ENCODE measurements around the gene PALMD.

The PALMD gene

DNA sequence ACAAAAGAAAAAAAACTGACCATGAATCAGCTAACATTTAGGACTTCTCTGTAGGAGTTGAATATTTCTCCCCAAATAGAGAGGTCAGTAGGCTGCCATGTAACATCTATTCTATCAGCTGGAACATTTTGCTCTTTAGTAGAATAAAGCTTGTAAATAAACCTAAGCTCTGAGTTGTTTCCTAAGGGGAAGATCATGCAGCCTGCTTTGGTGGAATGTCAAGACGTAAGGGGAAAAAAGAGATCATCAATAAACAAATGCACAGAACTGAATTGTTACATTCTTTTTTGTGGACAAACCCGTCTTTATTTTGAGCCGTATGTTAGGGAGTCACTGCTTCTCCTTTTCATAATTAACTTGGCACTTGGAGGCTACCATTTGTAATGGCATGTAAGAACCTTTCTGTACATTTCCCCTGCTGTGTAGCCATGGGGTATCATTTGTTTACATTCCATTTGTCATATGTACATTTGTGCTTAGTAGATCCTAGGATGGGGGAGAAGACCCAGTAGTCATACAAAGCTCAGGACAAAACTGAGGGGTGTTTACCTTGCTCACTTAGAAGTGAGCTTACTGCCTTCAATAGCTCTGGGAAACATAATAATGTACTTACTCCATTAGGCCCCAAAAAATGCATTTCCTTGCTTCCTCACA is 10.8 kb upstream of the PALMD start:
- peak in 1 of 2 experiments; percentile 28 for DNase-seq

DNA sequence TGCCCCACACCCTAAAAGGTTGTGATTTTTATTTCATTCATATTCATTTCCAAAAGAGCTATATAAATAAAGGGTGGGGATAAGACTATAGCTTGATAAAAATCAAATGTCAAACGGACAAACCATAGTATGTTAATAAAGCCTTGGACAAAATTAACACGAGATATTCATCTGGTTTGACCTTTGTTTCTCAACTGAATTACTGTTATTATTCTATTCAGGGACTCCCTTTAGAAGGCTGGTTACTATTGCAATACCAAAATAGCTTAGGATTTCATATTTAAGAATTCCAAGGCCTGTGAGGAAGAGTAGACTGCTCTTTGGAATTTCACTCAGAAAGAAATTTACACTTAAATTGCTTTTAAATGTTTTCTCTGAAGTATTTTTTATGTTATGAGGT is 10.2 kb upstream of the PALMD start:
- DNase-seq: no peak

DNA sequence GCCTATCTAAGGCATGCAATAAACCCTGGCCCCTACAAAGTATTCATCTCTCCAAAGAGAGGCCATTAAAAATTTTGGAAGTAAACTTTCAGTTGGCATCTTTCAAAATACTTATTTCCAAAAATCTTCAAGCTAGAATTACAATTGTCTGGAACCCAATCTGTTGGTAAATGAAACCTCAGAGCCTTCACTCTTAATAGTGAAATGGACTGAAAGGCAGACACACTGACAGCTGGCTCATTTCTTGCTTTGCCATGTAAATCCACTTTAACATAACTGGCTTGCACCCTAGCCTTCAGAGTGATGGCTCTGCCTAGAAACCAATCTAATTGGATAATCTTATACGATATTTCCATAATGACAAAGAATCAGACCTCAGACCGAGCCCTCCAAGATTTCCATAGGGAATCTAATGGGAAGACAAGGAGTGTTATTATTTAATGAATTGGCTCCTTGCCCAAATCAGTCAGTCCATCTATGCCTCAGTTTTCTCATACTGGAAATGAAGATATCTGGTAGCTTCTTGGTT is 9.2 kb upstream of the PALMD start:
- no peak for DNase-seq

DNA sequence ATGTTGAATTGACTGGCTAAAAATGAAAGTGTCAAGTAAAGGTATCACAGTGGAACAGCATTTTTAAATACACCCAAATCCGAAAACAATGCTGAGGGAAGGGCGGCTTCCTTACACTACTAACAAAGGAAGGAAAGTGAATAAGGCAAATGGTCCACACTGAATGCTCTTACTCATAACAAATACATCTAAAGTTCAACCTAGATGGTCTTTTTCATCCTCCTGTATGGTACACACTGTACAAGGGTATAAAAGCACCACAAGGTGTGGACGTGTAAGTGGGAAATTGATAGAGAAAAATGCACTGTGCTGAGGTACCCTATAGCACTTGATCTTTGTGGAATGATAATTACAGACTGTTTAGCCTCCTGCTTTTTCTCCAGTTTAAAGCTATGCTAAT is 7.1 kb upstream of the PALMD start:
- DNase-seq: no peak

DNA sequence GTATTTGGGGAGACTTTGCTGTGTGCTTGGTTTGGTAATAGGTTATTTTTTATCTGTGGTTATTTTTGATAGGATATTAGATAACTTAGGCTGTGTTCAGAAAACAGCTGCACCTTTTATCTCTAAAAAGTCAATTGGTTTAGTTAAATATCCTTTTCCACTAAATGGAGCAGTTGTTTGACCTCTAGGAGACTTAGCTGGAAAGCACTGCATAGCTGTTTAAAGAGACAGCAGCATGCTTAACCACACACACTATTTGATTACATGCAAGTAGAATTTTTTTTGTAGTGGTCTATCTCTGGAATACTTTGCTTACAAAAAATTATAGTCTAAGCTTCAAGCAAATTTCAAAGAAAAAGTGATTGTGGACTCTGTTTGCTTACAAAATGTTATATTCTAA is 6.5 kb upstream of the PALMD start:
- DNase-seq: no peak

DNA sequence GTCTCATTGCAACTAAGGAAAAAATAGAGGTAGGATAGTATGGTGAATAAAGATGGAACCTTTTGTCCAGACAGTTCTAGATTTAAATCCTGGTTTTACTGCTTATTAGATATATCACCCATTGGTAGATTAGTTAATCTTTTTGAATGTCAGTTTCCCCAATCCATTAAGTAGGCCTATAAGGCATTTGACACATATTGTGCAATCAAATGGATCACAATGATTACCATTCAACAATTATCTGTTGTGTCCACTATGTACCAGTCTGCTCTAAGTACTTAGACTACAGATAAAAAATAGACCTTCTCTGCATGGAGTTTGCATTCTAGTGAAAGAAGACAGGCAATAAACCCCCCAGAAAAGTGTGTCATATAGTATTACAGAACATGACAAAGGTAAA is 6.0 kb upstream of the PALMD start:
- DNase-seq: no peak

DNA sequence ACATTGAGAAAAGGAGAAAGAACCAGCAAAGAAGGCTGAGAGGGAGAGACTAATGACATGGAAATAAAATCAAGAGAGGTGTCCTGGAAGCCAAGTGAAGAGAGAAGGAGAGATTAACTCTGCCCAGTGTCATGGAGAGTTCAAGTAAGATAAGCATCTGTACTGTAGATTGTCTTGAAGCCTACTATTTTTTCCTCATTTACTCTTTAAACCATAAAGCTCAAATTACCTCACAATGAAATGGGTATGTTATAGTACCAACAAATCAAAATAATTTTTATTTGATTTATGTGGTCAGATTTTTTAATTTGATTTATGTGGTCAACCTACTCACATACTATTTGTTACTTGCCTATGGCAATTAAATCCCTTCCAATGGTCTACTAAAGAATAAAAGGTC is 5.2 kb upstream of the PALMD start:
- DNase-seq: no peak

DNA sequence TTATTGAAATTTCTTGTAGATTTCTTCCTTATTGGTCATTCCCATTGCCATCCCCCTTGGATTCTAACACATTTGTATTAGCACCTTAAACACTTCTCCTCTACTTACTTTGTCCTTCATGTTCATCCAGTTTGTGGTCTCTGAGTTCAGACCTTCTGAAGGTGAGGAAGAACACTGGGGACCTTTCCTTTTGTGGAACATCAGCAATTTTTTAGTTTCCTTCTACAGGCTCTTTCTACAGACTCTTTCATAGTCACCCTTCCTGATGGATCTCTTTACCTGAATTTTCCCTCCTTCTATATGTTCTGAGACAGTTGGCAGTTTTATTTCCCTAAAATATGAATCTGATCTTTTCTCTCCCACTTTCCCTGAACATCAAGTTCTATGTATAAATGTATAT is 4.4 kb upstream of the PALMD start:
- no peak for DNase-seq

DNA sequence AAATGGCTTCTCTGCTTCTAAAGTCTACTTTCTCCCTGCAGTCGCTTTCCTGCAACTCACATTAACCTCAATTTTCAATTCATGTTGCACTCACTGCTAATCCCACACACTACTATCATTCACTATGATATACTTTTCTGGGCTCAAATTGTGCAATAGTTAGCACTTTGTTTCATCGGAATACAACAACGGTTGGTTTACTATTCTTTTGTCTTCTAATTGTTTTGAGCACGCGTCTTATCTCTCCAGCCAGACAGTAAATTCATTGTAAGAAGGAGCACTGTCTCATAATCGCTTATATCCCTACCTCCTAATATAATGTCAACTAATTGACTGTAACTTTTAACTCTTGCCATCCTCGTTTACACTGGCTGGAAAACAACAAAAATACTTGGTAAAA is 3.9 kb upstream of the PALMD start:
- DNase-seq: no peak

DNA sequence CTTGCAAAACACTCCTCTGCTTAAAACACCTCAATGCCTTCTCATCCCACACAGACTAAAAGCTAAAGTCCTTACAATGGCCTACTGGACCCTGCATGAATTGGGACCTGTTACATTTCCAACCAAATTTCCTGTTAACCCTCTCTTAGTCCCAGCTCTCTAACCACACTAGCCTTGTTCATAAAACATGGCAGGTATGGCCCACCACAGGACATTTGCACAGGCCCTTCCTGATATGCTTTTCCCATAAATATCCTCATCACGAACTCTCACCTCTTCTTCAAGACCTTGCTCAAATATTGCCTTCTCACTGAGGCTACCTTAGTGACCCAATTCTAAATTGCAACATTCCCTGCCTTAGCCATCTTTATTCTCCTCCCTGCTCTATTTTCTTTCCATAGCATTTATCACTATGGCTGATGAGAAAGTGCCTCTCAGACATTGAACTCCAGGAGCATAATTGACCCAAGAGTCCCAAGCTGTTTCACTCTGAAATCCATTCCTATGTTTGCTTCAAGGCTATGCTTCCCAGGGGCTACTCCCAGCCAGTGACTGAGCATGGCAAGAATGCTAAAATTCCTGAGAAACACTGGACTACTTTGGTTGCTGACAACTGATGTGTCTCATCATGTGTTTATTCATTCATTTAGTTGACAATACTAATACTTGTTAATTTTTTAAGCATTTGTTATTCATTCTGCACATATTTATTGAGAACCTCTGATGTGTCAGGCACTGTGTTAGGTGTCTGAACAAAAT is 2.7 kb upstream of the PALMD start:
- no peak for DNase-seq

DNA sequence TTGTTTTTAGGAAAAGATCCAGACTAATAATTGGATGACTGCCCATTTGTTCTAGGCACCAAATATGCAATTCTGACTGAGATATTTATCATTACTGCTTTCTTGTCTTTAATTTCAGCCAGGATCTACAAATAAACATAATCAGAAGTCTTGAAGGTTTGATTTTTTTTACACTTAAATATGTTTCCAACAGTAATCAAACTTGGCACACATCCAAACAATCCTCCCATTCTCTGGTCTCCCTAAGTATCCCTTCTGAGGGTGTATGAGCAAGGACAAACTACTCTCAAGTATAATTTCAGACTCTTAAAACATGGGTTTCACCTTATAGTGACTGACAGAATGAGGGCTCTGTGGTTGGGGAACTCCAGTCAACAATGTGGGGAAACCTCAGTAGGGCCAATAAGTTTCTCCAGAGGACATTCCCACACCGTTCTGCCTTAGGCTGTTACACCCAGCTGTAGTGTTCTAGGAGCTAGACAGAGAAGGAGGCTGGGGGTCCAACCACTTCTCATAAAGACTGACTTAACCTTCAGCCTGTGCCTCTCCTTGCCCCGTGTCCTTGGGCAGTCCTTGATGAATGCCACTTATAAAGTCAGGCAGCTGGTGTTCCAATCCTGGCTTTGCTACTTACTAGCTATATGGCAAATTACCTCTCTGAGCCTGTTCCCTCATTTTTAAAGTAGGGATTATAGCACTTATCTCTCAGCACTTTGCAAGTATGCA is 1.5 kb upstream of the PALMD start:
- DNase-seq: no peak

DNA sequence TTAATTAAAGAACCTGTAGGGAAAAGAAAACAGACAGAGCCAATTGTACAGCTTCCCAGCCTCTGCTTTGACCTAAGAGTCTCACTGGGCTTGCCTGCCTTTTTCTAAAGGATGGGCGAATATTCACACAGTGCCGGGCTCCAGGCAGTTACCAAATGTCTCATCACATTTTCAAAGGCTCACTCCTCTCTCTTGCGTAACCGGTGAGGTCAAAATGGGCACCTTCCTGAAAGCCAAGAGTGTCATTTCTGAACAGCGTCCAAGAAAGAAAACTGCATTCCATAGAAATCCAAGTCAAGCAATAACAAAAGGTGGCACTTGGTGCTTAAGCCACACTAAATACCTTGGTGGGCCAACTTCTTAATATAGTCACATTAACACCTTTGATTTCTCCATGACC is 710 bp upstream of the PALMD start:
- DNase-seq: no peak

DNA sequence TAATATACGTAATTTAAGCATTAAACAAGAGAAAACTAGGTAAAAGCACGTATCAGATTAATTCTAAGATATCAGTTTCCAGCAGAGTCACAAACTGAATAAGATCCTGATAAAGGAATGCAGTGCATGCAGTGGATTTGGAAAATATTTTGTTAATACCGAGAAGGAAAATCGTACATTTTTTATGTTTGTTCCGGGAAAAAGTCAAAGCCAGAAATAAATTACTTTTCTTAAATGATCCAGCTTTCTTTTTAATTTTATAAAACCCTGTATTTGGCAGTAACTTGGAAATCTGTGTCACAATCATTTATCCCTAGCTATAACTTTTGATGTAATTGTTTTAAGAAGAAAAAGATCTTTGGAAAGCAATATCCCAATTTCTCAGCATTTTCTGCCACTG is 955 bp downstream of the PALMD start:
- DNase-seq: no peak

DNA sequence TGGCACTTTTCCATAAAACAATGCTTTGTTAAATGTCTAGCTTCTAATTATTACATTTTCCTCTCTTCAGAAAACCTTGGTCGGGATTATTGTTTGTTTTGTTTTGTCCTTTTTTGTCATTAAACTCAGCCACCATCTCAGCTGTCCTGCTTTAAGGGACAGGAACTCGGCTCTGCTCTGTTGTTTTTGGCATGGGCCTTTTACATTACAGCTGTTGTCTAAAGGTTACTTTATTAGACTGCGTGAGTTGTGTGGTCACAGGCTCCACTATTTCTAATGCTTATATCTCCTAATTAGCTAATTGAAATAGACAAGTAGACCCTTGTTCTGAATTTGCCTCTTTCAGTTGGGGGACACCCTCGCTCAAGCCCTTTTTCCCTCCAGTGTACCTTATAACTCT is 1.6 kb downstream of the PALMD start:
- no peak for DNase-seq

DNA sequence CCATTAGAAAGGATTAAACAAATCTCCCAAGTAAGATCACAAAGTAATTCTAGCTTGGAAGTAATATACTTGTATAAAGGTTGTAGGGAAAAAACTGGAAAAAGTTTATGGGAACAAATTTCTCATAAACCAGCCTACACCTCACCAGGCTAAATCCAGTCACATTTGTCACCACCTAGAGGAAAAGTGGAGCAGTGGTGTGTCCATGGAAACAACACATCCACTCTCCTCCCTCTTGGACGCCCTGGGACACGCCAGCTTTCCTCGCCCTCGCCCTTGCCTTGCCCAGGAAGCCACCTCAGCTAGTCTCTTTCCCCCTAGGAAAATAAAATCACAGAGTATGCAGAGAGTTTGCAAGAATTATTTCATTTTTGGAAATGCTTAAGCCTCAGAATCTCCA is 2.2 kb downstream of the PALMD start:
- peak in 1 of 2 experiments; percentile 22 for DNase-seq

DNA sequence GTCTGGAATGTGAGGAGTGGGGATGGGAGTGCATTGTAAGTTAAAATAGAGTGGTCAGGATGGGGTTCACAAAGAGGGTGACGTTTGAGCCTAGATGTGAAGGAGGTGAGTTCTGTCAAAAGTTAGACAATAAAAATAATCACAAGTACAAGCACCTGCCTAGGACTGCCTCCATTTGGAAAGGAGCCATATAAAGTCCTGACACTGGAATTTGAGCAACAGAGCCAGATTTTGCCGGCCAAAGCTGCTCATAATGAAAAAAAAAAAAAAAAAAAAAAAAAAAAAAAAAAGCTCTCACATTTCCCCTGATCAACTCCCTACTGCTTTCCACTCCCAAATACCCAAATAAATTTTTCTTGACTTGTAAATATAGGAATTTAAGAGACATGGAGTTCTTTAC is 4.1 kb downstream of the PALMD start:
- no peak for DNase-seq

DNA sequence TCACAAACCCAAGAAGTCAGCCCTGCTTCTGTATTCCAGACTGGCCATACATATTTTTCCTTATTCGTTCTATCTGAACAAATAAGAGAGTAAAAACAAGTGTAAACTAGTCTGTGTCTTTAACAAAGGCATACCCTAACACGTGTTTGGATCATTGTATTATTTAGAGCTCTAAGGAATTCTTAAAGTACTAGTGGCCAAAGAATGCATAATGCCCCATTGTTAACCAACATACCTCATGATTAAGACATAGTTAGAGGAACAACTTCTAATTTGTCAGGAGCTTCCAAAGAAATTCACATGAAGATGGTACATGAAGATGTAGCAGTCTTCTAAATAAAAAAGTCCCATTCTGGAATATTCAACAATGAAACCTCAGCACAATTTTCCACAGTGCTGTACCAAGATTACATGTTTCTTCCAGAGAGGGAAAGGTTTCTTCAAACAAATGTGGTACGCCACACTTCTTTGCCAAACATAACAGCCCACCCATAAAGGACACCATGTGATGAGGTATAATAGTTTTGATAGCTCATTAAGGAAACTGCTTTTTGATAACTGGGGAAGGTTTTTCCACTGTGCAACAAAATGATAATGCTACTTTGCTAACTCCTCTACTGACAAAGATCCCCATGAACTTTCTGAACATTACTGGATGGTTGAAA is 5.0 kb downstream of the PALMD start:
- no peak for DNase-seq

DNA sequence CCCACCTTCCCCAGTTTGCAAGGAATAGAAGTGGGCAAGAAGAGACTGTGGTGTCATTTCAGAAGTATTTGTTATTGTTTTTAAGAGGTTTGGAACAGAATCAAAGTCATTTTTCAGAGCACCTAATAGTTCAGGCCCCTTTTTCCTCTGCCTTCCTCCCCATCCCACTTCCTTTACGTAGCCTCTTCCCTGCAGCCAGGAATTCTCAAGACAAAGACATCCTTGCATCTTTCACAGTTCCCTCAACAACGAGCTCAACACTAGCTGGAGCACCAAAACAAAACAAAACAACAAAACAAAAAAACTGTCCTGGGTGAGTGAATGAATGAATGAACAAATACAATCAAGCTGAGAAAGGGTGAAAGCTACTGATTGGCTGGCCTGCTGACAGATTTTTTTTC is 7.0 kb downstream of the PALMD start:
- DNase-seq: no peak

DNA sequence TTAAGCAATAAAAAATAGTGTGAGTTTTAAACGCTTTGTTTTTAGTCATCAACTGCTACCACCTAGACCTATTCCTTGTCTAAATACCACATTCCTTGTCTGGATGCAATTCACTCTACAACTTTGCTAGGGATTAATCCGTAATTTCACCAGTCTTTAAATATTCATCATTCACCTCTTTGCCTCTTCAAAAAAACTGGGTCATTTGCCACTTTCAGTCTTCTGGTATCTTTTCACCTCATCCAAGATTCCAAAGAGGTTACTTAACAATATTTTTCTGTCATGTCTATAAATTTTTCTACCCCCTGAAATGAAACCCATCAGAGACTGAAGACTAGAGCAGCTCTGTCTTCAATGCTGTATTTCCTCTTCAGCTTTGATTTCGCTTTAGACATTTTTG is 9.5 kb downstream of the PALMD start:
- DNase-seq: no peak

DNA sequence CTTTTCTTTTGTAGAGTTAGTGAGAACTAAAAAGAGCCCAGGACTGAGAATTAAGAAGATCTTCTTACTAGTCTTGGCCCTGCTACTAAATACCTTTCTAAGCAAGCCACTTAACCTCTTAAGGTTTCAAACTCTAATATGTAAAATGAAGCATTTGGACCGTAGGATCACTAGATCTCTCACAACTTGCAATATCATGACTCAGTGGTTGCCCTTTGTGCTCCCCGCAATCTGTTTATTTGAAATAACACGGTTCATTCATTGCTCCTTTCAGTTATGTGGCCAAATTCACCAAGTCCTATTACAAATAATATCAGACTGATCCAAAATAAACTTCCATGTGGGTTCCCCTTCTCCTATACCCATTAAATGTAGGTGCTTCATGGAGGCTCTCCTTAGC is 10.8 kb downstream of the PALMD start:
- no peak for DNase-seq

DNA sequence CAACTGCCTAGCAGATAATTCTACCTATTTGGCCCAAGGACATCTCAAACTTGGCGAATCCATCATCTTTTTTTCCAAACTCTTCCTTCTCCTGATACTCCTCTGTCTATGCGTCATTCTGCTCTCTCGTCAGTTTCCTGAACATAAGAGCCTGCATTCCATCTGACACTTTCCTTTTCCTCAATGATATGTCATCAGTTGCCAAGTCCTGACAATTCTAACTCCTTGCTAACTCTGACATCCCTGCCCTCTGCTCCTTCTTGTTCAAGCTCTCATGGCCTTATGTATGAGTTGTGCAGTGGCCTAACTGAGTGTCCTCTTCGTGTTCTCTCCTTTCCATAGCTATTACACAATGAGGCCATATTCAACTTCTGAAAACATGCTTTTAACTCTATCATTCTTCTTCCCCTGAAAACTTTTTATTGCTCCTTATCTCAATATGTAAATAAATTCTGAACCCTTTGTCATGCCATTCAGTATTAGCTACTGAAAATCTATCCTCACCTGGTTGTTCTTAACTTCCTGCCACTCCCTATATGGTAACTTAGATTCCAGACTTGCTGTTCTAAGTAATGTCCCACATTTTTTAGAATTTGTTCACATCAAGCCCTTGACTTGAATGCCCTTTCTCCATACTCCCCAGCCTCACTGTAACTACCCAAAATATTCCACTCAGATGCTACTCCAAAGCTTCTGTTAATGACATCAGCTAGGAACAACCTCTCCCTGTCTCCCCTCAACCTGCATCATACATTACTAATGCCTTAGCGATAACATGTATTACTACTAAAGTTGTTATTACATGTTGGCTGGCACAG is 11.5 kb downstream of the PALMD start:
- no peak for DNase-seq

DNA sequence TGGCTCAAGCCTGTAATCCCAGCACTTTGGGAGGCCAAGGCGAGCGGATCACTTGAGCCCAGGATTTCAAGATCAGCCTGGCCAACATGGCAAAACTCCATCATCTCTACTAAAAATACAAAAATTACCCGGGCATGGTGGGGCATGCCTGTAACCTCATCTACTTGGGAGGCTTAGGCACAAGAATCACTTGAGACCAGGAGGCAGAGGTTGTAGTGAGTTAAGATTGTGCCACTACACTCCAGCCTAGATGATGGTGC is 12.0 kb downstream of the PALMD start:
- DNase-seq: no peak

DNA sequence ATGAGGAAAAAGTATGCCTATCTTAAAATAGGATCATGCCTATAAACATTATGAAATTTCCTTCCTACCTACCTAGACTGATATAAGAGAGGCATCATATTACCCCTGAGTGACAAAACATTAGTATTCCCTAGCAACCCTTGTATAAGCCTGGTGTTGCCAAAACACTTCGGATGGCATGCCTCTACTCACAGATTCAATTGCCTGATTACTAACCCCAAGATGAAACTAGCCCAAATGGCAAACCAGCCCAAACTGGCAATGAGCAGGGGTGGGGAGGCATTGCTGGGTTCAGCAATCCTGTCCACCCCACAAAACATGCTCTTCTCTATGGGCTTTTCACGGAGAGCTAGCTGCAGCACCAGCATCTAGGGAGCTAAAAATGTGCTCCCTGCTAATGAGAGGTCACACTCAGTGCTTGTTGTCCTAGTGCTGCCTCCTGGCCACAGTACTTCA is 13.9 kb downstream of the PALMD start:
- DNase-seq: no peak

All from NCI-H2081 (cell line).